Activated effector memory CD4-positive, alpha-beta T cell treated with Interleukin-2 at 50 U/mL for 16 hours (primary cell): Measurements from ENCODE around the gene HOXD9.

Source experiments
- DNase-seq: peaks from one replicate; pipeline ENCODE4 v3.0.0-alpha.2; 2020

Gene HOXD9

GRCh38 chr2:176111846-176112374 is 10.6 kb upstream of the HOXD9 start:
- DNase-seq, result no peak

- DNase-seq, result no peak
Observed at GRCh38 chr2:176112375-176113302, 9.9 kb upstream of the HOXD9 start.

GRCh38 chr2:176114120-176114929 is 8.2 kb upstream of the HOXD9 start:
- no peak for DNase-seq

- DNase-seq, result no peak
Observed at GRCh38 chr2:176114930-176115625, 7.4 kb upstream of the HOXD9 start.

- DNase-seq, result no peak
Observed at GRCh38 chr2:176115883-176116813, 6.4 kb upstream of the HOXD9 start, which contains the start of gene HOXD10. TSS of gene HOXD10 (plus strand) at chr2:176116778. CDS start at chr2:176116834, 56 bp downstream.

- no peak for DNase-seq
Observed at GRCh38 chr2:176117162-176117822, 5.2 kb upstream of the HOXD9 start.

- no peak for DNase-seq
Observed at GRCh38 chr2:176117823-176118371, 4.6 kb upstream of the HOXD9 start.

- DNase-seq, result no peak
Observed at GRCh38 chr2:176118601-176119339, 3.7 kb upstream of the HOXD9 start.

- no peak for DNase-seq
Observed at GRCh38 chr2:176120364-176121189, 1.9 kb upstream of the HOXD9 start.

- DNase-seq, result no peak
Observed at GRCh38 chr2:176121190-176122051, 1.1 kb upstream of the HOXD9 start.

- no peak for DNase-seq
Observed at GRCh38 chr2:176122052-176122682, 352 bp upstream of the HOXD9 start.

GRCh38 chr2:176123411-176124109 is 1.0 kb downstream of the HOXD9 start:
- DNase-seq, result no peak

GRCh38 chr2:176124110-176124946 is 1.8 kb downstream of the HOXD9 start:
- DNase-seq, result no peak

GRCh38 chr2:176124947-176125771 is 2.6 kb downstream of the HOXD9 start:
- no peak for DNase-seq

- DNase-seq, result no peak
Observed at GRCh38 chr2:176125772-176126054, 3.2 kb downstream of the HOXD9 start.
